ENCODE measurements around the gene ALG2.

ALG2 gene

GRCh38 chr9:99192786-99193465, 28.8 kb downstream of the ALG2 start:
- no peak for TF ChIP-seq ZNF274 (IDR thresholded peaks at IDR 0.05; ENCODE audit: low read depth, low read length)
- no peak overlapping the region for H3K4me3 ChIP-seq (ENCODE audit: low read length)

DNA sequence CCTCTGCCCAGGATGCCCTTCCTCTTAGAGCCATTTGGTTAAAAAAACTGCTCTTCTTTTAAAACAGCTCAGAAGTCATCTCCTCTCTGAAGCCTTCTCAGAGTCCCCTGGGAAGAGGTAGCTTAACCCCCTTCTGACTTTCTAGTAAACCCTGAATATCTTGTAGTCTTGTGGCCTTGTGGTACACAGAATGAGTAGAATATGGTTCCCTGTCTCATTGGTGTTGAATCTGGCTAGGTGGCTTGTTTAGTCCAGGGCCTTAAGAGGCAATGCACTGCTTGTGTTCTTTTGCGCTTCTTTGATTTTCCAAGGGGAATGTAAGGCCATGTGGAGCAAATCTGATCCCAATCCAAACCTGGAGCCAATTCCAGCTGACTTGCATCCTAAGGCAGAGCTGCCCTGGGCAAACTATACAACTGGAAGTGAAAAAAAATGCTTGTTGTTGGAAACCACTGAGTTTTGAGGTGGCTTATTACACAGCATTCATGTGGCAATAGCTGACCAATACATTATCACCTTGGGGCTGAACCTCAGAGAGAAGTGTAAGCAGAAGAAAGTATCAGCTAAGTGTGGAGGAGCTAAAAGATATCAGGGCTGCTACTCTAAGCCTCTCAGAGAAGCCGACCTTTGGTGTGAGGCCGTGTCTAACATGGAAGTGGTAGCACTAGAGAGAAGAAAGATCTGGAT, 31.0 kb downstream of the ALG2 start:
- H3K4me3 ChIP-seq (ENCODE audit: low read length), result no peak overlapping the region
- no peak for TF ChIP-seq ZNF274 (IDR thresholded peaks at IDR 0.05; ENCODE audit: low read depth, low read length)

DNA sequence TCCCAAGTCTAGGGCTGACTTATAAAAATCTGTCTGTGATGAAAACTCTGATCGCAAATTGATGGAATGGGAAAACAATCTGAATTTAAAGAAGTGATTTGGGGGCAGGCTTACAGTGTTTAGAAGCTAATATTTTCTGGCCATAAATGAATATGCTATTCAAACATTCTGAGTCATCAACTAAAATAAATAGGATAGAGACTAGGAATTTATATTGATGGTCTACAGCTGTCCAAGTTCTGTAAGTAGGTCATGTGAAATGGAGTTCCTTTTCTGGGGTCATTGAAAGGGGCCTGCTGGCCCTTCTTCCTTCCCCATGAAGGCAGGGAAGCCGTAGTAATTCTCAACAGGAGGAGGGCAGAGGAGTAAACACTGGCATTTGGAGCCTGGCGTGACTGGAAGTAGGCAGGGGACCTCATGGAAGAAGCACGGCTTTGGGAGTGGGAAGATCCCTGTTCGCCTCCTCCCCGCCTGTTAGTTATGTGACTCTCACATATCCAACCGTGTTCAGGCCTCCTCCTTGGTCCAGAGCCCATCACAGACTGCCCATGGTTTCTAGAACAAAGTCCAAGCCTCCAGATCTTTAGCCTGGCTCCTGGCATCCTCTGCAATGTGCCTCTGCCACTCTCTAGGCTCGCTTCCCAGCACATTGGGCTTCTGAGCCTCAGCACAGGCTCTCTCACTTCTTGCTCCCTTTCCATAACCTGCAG, 31.7 kb downstream of the ALG2 start:
- TF ChIP-seq ZNF274 (IDR thresholded peaks at IDR 0.05; ENCODE audit: low read depth, low read length), result no peak
- H3K4me3 ChIP-seq (ENCODE audit: low read length), result no peak overlapping the region

DNA sequence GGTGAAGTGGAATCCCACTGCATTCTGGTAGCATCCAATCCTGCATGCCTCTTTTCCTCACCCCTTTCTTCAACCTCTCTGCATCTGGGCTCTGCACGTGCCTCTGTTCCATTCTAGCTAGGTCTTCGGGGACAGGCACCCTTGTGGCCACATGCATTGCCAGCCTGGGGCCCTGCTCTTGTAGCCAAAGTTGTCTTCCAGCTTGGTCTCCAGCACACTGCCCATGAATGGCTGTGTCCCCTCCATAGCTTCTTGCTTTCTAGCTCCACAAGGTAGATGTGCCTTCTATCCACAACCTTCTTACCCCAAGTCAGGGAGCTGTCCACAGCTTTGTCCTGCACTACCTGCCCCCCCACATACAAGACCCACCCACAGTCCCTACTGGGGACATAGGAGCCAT, 32.6 kb downstream of the ALG2 start:
- H3K4me3 ChIP-seq (ENCODE audit: low read length), result no peak overlapping the region
- TF ChIP-seq ZNF274 (IDR thresholded peaks at IDR 0.05; ENCODE audit: low read depth, low read length), result no peak

DNA sequence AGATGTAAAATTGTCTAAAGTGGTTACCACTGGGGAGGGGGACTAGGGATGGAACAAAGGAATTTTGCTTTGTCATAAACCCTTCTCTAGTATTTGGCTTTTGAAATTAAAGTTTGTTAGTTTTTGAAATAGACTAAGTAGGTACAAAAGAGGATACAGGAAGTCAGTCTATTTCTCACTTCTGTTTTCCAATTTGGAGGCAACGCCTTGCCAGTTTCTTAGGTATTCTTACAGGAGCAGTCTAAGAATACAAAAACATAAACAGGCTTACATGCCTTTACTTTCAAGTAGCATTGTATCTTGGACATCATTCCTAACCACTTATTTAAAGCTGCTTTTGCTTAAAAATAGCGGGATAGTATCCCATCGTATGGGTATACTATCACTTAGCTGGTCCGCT, 34.4 kb downstream of the ALG2 start:
- TF ChIP-seq ZNF274 (IDR thresholded peaks at IDR 0.05; ENCODE audit: low read depth, low read length), result no peak
- no peak overlapping the region for H3K4me3 ChIP-seq (ENCODE audit: low read length)

GRCh38 chr9:99185934-99186333, 35.8 kb downstream of the ALG2 start:
- TF ChIP-seq ZNF274 (IDR thresholded peaks at IDR 0.05; ENCODE audit: low read depth, low read length), result no peak
- no peak overlapping the region for H3K4me3 ChIP-seq (ENCODE audit: low read length)

DNA sequence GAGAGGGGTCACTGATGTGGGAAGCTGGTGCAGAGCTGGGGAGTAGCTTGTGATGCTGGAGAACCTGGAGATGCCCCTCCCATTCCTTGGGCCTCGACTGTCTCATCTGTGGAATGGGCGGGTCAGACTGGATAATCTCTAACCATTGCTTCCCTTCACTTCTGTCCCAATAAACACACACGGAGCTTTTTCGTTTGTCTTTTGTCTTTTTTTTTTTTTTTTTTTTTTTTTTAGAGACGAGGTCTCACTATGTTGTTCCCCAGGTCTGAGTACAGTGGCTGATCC, 36.5 kb downstream of the ALG2 start:
- no peak overlapping the region for H3K4me3 ChIP-seq (ENCODE audit: low read length)
- no peak for TF ChIP-seq ZNF274 (IDR thresholded peaks at IDR 0.05; ENCODE audit: low read depth, low read length)

DNA sequence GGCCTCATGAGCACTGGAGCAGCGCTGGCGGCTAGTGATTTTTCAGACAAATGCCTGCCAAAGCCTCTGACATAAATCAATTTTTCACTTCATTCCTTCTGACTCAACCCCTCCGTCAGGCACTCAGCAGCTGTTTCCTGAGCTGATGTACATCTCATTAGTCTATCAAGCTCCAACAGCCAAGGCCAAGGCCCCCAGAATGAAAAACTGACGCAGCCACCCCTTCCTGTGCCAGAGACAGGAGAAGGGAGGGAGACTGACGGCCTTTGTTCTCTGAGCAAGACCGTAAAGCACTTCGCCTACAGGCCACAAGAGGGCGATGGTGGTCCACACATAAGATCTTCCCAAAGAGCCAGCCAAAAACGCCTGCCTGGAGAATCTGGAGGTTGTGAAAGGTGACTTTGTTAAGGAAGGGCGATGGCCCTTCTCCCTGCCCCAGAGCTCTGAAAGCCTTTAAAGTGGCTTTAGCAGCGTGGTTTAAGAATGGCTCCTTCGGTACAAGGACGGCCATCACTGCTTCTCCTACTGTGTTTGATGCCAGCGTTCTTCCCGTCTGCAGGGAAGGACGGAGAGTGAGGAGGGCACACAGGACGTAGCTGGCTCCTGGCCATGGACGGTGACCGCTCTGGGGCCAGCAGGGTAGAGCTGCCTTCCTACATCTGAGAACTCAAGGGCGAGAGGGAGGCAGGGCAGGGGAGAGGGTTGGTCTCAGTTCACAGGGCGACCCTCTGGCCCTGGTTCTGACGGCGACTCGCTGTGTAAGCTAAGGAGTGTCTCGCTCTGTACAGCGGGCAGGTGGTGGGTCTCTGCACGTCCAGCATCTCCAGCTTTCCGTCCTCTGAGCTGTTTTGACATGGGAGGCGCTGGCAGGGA, 37.0 kb downstream of the ALG2 start:
- H3K4me3 ChIP-seq (ENCODE audit: low read length), result no peak overlapping the region
- no peak for TF ChIP-seq ZNF274 (IDR thresholded peaks at IDR 0.05; ENCODE audit: low read depth, low read length)

DNA sequence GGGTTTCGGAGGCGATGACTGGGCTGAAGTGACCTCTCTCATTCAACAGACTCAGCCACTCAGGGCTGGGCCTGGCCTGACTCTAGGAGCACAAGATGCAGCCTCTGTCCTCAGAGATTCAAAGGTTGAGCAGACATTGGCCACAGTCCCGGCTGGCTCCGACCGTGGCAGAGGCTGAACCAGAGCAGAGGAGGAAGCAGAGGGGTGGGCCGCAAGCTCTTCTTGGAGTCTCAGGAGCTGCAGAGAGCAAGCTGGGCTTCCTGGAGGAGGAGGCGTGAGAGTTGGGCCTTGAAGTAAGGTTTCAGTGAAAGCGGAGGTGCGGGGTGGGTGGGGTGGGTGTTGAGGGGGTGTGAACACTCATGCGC, 37.6 kb downstream of the ALG2 start:
- no peak for TF ChIP-seq ZNF274 (IDR thresholded peaks at IDR 0.05; ENCODE audit: low read depth, low read length)

GRCh38 chr9:99183616-99184015, 38.1 kb downstream of the ALG2 start:
- TF ChIP-seq ZNF274 (IDR thresholded peaks at IDR 0.05; ENCODE audit: low read depth, low read length), result no peak

More for the DNA sequence above, 37.6 kb downstream of the ALG2 start:
- no peak overlapping the region for H3K4me3 ChIP-seq (ENCODE audit: low read length)

DNA sequence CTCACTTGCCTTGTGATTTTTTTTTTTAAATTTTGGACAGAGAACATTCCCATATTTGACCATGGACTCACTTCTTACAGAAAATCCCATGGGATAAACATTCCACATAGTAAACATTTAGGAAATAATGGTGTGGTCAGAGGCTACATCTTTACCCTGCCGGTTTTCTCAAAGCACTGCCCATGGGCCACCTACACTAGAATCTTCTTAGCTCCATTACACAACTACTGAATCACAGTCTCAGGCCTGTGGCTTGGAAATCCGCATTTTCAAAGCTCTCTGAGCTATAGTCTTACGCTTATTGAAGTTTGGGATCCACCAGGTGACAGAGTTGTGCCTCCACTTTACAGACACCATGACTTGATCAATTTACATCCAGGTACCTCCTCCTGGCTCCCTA, 39.4 kb downstream of the ALG2 start:
- no peak for TF ChIP-seq ZNF274 (IDR thresholded peaks at IDR 0.05; ENCODE audit: low read depth, low read length)
- H3K4me3 ChIP-seq (ENCODE audit: low read length), result no peak overlapping the region

More at GRCh38 chr9:99183616-99184015, 38.1 kb downstream of the ALG2 start:
- no peak overlapping the region for H3K4me3 ChIP-seq (ENCODE audit: low read length)

GRCh38 chr9:99181621-99182020, 40.1 kb downstream of the ALG2 start:
- H3K4me3 ChIP-seq (ENCODE audit: low read length), result no peak overlapping the region
- no peak for TF ChIP-seq ZNF274 (IDR thresholded peaks at IDR 0.05; ENCODE audit: low read depth, low read length)

DNA sequence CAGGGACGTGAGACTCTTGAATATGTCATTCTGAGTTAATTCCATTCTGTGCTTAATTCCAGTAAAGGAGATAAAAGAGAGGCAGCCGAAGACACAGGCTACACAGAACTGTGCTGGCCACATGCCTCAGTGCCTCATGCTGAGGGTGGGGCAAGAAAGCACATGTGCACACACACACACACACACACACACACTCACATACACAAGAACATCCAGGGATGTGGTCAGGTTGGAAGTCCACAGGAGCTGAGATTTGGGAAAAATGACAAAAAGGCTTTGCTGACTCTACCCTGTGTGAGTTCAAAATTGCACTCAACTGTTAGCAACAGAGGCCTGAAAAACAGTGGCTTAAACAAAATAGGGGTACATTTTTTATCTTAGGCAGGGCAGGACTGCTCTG, 40.5 kb downstream of the ALG2 start:
- H3K4me3 ChIP-seq (ENCODE audit: low read length), result no peak overlapping the region
- TF ChIP-seq ZNF274 (IDR thresholded peaks at IDR 0.05; ENCODE audit: low read depth, low read length), result no peak

DNA sequence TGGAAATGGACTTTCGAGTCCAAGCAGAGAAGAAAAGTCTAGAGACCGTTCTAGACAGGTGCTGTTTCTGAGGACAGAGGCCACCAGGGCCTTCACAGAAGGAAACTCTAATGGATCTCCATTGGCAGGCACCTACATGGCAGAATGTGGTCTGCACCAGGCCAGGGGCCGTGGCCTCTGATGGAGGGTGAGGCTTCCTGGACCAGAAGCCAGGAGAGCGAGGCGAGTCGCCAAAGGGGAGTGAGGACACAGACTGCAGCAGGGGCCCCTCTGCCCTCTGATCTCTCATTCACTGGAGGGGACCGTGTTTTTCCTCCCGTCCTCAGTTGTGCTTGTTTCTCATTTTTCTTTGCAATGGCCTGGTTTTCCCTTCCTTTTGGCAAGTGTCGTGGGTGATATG, 41.1 kb downstream of the ALG2 start:
- no peak overlapping the region for H3K4me3 ChIP-seq (ENCODE audit: low read length)
- TF ChIP-seq ZNF274 (IDR thresholded peaks at IDR 0.05; ENCODE audit: low read depth, low read length), result no peak
